ENCODE data around the gene S1PR5. TPM values are rescaled to one million over a fixed set of nuclear protein-coding genes. Genes with fewer than 3 reads are reported as not detected.

S1PR5 gene
- total RNA-seq (2013): 0.12 TPM
- polyA plus RNA-seq: under 1 TPM in 2 of 3 donors, not detected in 1; 0.18 to 0.46 TPM
- 0.08 and 0.14 TPM in 2 replicates for polyA minus RNA-seq
- total RNA-seq: 0 to 0.30 (median 0.08) reads per million in 11 experiments

- intact Hi-C loops (cut with micrococcal nuclease): no loop called here
- Histone ChIP-seq H2AFZ (ENCODE audit: insufficient read depth, low read depth, low read length, poor library complexity, severe bottlenecking) (no peak within 1 kb of the TSS), H3K27ac (ENCODE audit: low read depth in 1 of 2, low read length in 2 of 2) (no peak within 1 kb of the TSS), H3K4me3 (replicated peaks in 1 of 3; ENCODE audit: low read depth in 2 of 3, low read length in 3 of 3) (no peak within 1 kb of the TSS), H3K4me2 (replicated peaks; ENCODE audit: extremely low read depth, low read length, poor library complexity, severe bottlenecking) (peak within 1 kb of the TSS; percentile 46), H3K79me2 (ENCODE audit: insufficient read depth, low read length) (no peaks in the 10 kb centered on the region), H3K27me3 (ENCODE audit: control insufficient read depth in 2 of 2, insufficient read depth in 2 of 2, low read length in 2 of 2) (peaks cover 50 to 78% of the 10 kb centered on the region in 2 donors), H3K36me3 (replicated peaks in 1 of 2; ENCODE audit: control insufficient read depth in 1 of 2, insufficient read depth in 2 of 2, low read length in 2 of 2) (no peaks in the 10 kb centered on the region), H3K4me1 (ENCODE audit: control insufficient read depth in 1 of 2, insufficient read depth in 2 of 2, low read length in 2 of 2) (peaks cover 18 to 35% of the 10 kb centered on the region in 2 donors), H3K9me3 (replicated peaks in 1 of 2; ENCODE audit: control insufficient read depth in 1 of 2, insufficient read depth in 1 of 2, low read length in 2 of 2) (peaks cover 0 to 44% of the 10 kb centered on the region in 2 donors), H4K20me1 (ENCODE audit: insufficient read depth, low read length) (no peaks in the 10 kb centered on the region), H3K9ac (ENCODE audit: insufficient read depth, low read length, poor library complexity, severe bottlenecking) (no peak within 1 kb of the TSS)
- Mint-ChIP-seq H3K4me1 (peaks cover 30% of the 10 kb centered on the region), H3K4me3 (peak within 1 kb of the TSS; percentile 64 to 86), H3K36me3 (peaks cover 3 to 22% of the 10 kb centered on the region in 2 donors), H3K9me3 (peaks cover 0 to 24% (median 16%) of the 10 kb centered on the region in 7 donors), H3K27ac (peak within 1 kb of the TSS in 1 of 7 donors; percentile 38), H3K27me3 (ENCODE audit: low read depth in 3 of 3) (peaks cover 67 to 91% (median 76%) of the 10 kb centered on the region in 3 donors)
- WGBS (ENCODE audit: insufficient coverage): 3% methylated on average over 39 of the region's 39 CpGs
- TF ChIP-seq CTCF (IDR thresholded peaks at IDR 0.05): no peak
- no peak for DNase-seq
These were observed at the start of gene S1PR5 for GRCh38 chr19:10517361-10517759. Gene S1PR5, minus strand, starts transcription at chr19:10517447. Its CDS starts 2,436 bp downstream, at chr19:10515011.

GRCh38 chr19:10566658-10567410 lies 49.6 kb upstream of the S1PR5 start:
- Histone ChIP-seq H3K9me3 (replicated peaks in 1 of 2; ENCODE audit: control insufficient read depth in 1 of 2, insufficient read depth in 1 of 2, low read length in 2 of 2) (no peaks in the 10 kb centered on the region), H3K27ac (ENCODE audit: low read depth in 1 of 2, low read length in 2 of 2) (peak overlapping the region; percentile 84 to 90), H3K4me3 (replicated peaks in 1 of 3; ENCODE audit: low read depth in 2 of 3, low read length in 3 of 3) (peak overlapping the region; percentile 65 to 100 (median 98)), H3K79me2 (ENCODE audit: insufficient read depth, low read length) (peaks cover 52% of the 10 kb centered on the region), H3K27me3 (ENCODE audit: control insufficient read depth in 2 of 2, insufficient read depth in 2 of 2, low read length in 2 of 2) (no peaks in the 10 kb centered on the region), H3K4me2 (replicated peaks; ENCODE audit: extremely low read depth, low read length, poor library complexity, severe bottlenecking) (peak overlapping the region; percentile 100), H3K36me3 (replicated peaks in 1 of 2; ENCODE audit: control insufficient read depth in 1 of 2, insufficient read depth in 2 of 2, low read length in 2 of 2) (peaks cover 5 to 10% of the 10 kb centered on the region in 2 donors), H3K4me1 (ENCODE audit: control insufficient read depth in 1 of 2, insufficient read depth in 2 of 2, low read length in 2 of 2) (peaks cover 38 to 44% of the 10 kb centered on the region in 2 donors), H4K20me1 (ENCODE audit: insufficient read depth, low read length) (peaks cover 21% of the 10 kb centered on the region), H3K9ac (ENCODE audit: insufficient read depth, low read length, poor library complexity, severe bottlenecking) (peak overlapping the region; percentile 74), H2AFZ (ENCODE audit: insufficient read depth, low read depth, low read length, poor library complexity, severe bottlenecking) (no peak overlapping the region)
- no peak for TF ChIP-seq CTCF (IDR thresholded peaks at IDR 0.05)
- DNase-seq: peak in 2 of 3 donors; percentile 31 to 33
- Mint-ChIP-seq H3K36me3 (peaks cover 11 to 17% of the 10 kb centered on the region in 2 donors), H3K27me3 (ENCODE audit: low read depth in 3 of 3) (peaks cover 0 to 1% (median 0%) of the 10 kb centered on the region in 3 donors), H3K4me1 (peaks cover 35% of the 10 kb centered on the region), H3K9me3 (no peaks in the 10 kb centered on the region), H3K4me3 (peak overlapping the region; percentile 92 to 99), H3K27ac (peak overlapping the region; percentile 93 to 100 (median 98))
- 36% methylated on average over 17 of the region's 19 CpGs for WGBS (ENCODE audit: insufficient coverage)
- intact Hi-C loops (cut with micrococcal nuclease): loop anchor here (1.0 to 10.0 kb wide), 8 partner anchors 24 to 315 kb away; partner anchors contain the start of genes ATG4D (in 1 of the 2), CDC37 (in 1 of the 2), ILF3 (in 1 of the 2) and MRPL4 (in 1 of the 2)

Measured in CD14-positive monocyte (primary cell).